ENCODE measurements around the gene PSTPIP1. TPM values are rescaled to one million over a fixed set of nuclear protein-coding genes. Genes with fewer than 3 reads are reported as not detected.

The PSTPIP1 gene
- total and polyA plus RNA-seq, 2 of the 8 experiments (the other 6 are each of a cell fraction or from before 2014, with no cell fraction given) = 1.6 to 1.8 TPM

DNA sequence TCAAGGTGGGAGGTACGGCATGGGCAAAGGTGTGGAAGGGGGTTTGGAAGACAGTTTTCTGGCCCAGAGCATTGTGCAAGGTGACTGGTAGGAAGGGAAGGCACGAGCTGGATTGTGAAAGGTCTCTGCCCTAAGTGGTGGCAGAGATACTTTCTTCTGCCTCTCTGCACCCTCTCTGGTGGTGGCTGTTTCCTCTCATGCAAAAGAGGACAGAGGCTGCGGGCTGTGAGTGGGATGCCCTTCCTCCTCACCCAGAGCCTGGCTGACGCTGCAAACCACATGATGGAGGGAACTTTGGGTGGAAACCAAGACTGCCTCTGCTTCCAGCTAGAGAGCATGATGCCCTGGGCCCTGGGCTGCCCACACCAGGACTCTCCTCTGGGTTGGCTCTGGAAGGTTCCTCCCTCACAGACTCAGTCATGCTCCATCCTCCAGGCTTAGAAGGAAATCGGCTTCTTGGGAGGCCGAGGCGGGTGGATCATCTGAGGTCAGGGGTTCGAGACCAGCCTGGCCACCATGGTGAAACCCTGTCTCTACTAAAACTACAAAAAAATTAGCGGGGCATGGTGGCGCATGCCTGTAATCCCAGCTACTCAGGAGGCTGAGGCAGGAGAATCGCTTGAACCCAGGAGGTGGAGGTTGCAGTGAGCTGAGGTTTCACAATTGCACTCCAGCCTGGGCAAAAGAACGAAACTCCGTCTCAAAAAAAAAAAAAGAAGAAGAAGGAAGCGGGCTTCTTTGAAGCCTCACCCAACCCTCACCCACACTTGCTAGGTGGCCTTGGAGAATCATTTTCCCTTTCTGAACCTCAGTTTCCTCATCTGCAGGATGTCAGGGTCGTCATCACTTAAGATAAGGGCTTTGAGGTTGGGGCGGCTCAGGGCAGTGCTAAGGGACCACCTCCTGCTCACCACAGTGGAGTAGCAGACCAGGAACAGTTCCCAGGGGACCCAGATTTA is 8.3 kb downstream of the PSTPIP1 start (continued):
- TF ChIP-seq, protein P1, sequence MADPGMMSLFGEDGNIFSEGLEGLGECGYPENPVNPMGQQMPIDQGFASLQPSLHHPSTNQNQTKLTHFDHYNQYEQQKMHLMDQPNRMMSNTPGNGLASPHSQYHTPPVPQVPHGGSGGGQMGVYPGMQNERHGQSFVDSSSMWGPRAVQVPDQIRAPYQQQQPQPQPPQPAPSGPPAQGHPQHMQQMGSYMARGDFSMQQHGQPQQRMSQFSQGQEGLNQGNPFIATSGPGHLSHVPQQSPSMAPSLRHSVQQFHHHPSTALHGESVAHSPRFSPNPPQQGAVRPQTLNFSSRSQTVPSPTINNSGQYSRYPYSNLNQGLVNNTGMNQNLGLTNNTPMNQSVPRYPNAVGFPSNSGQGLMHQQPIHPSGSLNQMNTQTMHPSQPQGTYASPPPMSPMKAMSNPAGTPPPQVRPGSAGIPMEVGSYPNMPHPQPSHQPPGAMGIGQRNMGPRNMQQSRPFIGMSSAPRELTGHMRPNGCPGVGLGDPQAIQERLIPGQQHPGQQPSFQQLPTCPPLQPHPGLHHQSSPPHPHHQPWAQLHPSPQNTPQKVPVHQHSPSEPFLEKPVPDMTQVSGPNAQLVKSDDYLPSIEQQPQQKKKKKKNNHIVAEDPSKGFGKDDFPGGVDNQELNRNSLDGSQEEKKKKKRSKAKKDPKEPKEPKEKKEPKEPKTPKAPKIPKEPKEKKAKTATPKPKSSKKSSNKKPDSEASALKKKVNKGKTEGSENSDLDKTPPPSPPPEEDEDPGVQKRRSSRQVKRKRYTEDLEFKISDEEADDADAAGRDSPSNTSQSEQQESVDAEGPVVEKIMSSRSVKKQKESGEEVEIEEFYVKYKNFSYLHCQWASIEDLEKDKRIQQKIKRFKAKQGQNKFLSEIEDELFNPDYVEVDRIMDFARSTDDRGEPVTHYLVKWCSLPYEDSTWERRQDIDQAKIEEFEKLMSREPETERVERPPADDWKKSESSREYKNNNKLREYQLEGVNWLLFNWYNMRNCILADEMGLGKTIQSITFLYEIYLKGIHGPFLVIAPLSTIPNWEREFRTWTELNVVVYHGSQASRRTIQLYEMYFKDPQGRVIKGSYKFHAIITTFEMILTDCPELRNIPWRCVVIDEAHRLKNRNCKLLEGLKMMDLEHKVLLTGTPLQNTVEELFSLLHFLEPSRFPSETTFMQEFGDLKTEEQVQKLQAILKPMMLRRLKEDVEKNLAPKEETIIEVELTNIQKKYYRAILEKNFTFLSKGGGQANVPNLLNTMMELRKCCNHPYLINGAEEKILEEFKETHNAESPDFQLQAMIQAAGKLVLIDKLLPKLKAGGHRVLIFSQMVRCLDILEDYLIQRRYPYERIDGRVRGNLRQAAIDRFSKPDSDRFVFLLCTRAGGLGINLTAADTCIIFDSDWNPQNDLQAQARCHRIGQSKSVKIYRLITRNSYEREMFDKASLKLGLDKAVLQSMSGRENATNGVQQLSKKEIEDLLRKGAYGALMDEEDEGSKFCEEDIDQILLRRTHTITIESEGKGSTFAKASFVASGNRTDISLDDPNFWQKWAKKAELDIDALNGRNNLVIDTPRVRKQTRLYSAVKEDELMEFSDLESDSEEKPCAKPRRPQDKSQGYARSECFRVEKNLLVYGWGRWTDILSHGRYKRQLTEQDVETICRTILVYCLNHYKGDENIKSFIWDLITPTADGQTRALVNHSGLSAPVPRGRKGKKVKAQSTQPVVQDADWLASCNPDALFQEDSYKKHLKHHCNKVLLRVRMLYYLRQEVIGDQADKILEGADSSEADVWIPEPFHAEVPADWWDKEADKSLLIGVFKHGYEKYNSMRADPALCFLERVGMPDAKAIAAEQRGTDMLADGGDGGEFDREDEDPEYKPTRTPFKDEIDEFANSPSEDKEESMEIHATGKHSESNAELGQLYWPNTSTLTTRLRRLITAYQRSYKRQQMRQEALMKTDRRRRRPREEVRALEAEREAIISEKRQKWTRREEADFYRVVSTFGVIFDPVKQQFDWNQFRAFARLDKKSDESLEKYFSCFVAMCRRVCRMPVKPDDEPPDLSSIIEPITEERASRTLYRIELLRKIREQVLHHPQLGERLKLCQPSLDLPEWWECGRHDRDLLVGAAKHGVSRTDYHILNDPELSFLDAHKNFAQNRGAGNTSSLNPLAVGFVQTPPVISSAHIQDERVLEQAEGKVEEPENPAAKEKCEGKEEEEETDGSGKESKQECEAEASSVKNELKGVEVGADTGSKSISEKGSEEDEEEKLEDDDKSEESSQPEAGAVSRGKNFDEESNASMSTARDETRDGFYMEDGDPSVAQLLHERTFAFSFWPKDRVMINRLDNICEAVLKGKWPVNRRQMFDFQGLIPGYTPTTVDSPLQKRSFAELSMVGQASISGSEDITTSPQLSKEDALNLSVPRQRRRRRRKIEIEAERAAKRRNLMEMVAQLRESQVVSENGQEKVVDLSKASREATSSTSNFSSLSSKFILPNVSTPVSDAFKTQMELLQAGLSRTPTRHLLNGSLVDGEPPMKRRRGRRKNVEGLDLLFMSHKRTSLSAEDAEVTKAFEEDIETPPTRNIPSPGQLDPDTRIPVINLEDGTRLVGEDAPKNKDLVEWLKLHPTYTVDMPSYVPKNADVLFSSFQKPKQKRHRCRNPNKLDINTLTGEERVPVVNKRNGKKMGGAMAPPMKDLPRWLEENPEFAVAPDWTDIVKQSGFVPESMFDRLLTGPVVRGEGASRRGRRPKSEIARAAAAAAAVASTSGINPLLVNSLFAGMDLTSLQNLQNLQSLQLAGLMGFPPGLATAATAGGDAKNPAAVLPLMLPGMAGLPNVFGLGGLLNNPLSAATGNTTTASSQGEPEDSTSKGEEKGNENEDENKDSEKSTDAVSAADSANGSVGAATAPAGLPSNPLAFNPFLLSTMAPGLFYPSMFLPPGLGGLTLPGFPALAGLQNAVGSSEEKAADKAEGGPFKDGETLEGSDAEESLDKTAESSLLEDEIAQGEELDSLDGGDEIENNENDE (IDR thresholded peaks at IDR 0.05; ENCODE audit: insufficient replicate concordance, low read length) = no peak
- TF ChIP-seq SIN3A (conservative IDR thresholded peaks at IDR 0.05 in 1 of 2, IDR thresholded peaks at IDR 0.05 in 1 of 2; ENCODE audit: low read depth in 1 of 2, low read length in 2 of 2) = no peak
- TF ChIP-seq RBBP5 (IDR thresholded peaks at IDR 0.05; ENCODE audit: borderline replicate concordance, low read depth, low read length) = no peak
- no peak for TF ChIP-seq BRCA1 (IDR thresholded peaks at IDR 0.05; ENCODE audit: low read depth, low read length)
